ENCODE measurements around the gene TGFB1.

Gene TGFB1

DNA sequence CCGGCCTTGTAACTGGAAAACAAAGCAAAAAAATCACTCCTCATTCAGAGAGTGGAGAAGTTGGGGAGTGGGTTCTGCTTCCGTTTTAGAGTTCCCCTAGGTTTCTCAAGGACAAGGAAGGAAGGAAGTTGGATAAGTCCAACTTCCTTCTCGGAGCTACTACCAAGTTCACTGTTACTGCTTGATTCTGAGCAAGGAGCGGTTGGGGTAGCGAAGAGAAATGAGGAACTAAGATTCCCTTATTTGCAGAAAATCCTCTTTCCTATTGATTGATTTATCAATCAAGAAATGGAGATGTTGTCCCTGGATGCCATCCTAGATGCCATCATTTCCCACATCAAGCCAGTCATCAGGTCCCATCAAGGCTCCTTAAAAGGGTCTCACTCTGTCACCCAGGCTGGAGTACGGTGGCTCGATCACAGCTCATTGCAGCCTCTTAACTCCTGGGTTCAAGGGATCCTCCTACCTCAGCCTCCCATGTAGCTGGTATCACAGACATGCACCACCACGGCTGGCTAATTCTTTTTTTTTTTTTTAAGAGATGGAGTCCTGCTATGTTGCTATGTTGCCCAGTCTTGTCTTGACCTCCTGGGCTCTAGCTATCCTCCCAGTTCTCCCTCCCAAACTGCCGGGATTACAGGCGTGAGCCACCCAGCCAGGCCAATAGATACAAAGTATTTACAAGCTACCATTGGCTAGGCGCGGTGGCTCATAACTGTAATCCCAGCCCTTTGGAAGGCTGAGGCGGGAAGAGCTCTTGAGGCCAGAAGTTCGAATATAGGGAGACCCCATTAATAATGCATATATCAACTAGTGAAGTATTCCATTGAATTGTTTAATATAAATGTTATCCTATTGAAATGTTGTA, 11.0 kb upstream of the TGFB1 start:
- Histone ChIP-seq H3K4me3 (ENCODE audit: low read length) (peak overlapping the region; percentile 87), H3F3A (ENCODE audit: control insufficient read depth, insufficient read depth) (0 out of 2 replicates have a peak, but pooled peaks cover 2% of the 10 kb centered on the region), H3K4me2 (ENCODE audit: low read length) (peak overlapping the region; percentile 80), H3K9me3 (ENCODE audit: control insufficient read depth, insufficient read depth, low read length) (no peaks in the 10 kb centered on the region), H3K79me2 (ENCODE audit: control insufficient read depth, low read length) (peaks cover 31% of the 10 kb centered on the region), H3K27ac (ENCODE audit: low read depth, low read length) (peak overlapping the region; percentile 89), H3K36me3 (ENCODE audit: control insufficient read depth, low read length) (no peaks in the 10 kb centered on the region; the same call in none of the 2 replicates), H3K27me3 (ENCODE audit: control insufficient read depth, low read length) (no peaks in the 10 kb centered on the region), H4K20me1 (ENCODE audit: control insufficient read depth, insufficient read depth, low read depth, low read length) (no peaks in the 10 kb centered on the region), H3K9me2 (replicated peaks; ENCODE audit: control insufficient read depth, low read length) (no peaks in the 10 kb centered on the region), H3K4me1 (ENCODE audit: control insufficient read depth, low read length) (peaks cover 25% of the 10 kb centered on the region)
- TF ChIP-seq, protein P1, sequence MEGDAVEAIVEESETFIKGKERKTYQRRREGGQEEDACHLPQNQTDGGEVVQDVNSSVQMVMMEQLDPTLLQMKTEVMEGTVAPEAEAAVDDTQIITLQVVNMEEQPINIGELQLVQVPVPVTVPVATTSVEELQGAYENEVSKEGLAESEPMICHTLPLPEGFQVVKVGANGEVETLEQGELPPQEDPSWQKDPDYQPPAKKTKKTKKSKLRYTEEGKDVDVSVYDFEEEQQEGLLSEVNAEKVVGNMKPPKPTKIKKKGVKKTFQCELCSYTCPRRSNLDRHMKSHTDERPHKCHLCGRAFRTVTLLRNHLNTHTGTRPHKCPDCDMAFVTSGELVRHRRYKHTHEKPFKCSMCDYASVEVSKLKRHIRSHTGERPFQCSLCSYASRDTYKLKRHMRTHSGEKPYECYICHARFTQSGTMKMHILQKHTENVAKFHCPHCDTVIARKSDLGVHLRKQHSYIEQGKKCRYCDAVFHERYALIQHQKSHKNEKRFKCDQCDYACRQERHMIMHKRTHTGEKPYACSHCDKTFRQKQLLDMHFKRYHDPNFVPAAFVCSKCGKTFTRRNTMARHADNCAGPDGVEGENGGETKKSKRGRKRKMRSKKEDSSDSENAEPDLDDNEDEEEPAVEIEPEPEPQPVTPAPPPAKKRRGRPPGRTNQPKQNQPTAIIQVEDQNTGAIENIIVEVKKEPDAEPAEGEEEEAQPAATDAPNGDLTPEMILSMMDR (IDR thresholded peaks at IDR 0.05; ENCODE audit: low read depth, low read length, poor library complexity, severe bottlenecking), result no peak
- TF ChIP-seq EZH2phosphoT487 (IDR thresholded peaks at IDR 0.05; ENCODE audit: borderline replicate concordance, low read length), result no peak

DNA sequence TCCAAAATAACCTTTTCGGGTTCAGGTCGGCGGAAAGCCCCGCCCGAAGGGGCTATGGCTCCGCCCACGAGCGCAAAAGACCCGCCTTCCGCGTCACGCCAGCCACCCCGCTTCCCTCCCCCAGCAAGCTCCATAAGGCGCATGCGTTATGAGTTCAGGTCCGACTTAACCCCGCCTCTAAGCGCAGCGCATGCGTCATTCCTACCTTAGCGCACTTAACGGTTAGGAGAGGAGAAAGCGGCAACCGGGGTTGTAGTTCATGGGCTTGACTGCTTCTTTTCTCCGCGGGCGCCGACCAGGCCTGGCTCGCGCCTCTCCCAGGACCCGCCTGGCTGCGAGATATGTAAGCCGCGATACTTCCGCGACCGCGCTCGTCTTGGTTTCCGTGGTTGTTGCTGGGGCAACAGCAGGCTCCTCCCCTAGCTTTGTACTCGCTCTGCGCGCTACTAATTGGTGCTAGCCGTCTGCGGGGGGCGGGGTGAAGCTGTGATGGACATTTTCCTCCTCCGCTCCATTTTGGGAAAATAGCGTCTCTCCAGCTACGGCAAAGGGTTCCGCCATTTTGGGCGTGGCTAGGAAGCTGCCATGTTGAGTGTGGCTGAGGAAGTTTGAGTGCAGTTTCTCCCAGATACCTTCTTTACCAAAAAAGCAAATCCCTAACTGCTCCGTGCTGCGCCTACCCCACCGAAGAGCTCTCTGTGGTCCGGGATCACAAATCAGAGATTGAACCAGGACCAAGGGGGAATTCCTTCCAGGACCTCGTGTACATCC, 10.2 kb upstream of the TGFB1 start, which contains the start of gene B9D2:
TSS of gene B9D2 (minus strand) at position 397 of the 771 bp plus-strand sequence. CDS start 630 bp downstream, outside the sequence.
- Histone ChIP-seq H3K4me1 (ENCODE audit: control insufficient read depth, low read length) (peaks cover 25% of the 10 kb centered on the region), H3K9me2 (replicated peaks; ENCODE audit: control insufficient read depth, low read length) (no peaks in the 10 kb centered on the region), H3K79me2 (ENCODE audit: control insufficient read depth, low read length) (peaks cover 31% of the 10 kb centered on the region), H3K4me2 (ENCODE audit: low read length) (peak within 1 kb of the TSS; percentile 80), H3F3A (ENCODE audit: control insufficient read depth, insufficient read depth) (0 out of 2 replicates have a peak, but pooled peaks cover 2% of the 10 kb centered on the region), H3K4me3 (ENCODE audit: low read length) (peak within 1 kb of the TSS; percentile 87), H3K27me3 (ENCODE audit: control insufficient read depth, low read length) (no peaks in the 10 kb centered on the region), H4K20me1 (ENCODE audit: control insufficient read depth, insufficient read depth, low read depth, low read length) (no peaks in the 10 kb centered on the region), H3K27ac (ENCODE audit: low read depth, low read length) (peak within 1 kb of the TSS; percentile 89), H3K9me3 (ENCODE audit: control insufficient read depth, insufficient read depth, low read length) (no peaks in the 10 kb centered on the region), H3K36me3 (ENCODE audit: control insufficient read depth, low read length) (no peaks in the 10 kb centered on the region; the same call in none of the 2 replicates)
- TF ChIP-seq EZH2phosphoT487 (IDR thresholded peaks at IDR 0.05; ENCODE audit: borderline replicate concordance, low read length), result no peak
- TF ChIP-seq, protein P1 (IDR thresholded peaks at IDR 0.05; ENCODE audit: low read depth, low read length, poor library complexity, severe bottlenecking), result no peak

DNA sequence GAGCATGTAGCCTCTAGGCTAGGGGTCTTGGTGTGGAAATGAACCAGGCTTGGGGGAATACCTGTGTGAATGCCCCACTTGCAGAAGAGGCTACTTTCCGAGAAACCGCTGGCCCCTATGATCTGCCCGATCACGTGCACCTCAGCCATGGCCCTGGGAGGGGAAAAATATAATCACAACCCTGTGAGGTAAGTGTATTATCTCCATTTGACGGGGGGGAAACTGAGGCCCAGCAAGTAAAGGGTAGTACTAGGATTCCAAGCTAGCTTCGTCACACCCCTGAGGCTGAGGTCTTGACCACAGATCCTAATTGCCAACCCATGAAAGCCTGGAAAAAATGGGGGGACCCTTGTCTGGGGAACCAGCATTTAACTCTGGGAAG, 9.6 kb upstream of the TGFB1 start:
- Histone ChIP-seq H4K20me1 (ENCODE audit: control insufficient read depth, insufficient read depth, low read depth, low read length) (no peaks in the 10 kb centered on the region), H3K9me3 (ENCODE audit: control insufficient read depth, insufficient read depth, low read length) (no peaks in the 10 kb centered on the region), H3K4me3 (ENCODE audit: low read length) (peak overlapping the region; percentile 87), H3K4me1 (ENCODE audit: control insufficient read depth, low read length) (peaks cover 25% of the 10 kb centered on the region), H3K79me2 (ENCODE audit: control insufficient read depth, low read length) (peaks cover 31% of the 10 kb centered on the region), H3K27me3 (ENCODE audit: control insufficient read depth, low read length) (no peaks in the 10 kb centered on the region), H3K4me2 (ENCODE audit: low read length) (peak overlapping the region; percentile 80), H3K36me3 (ENCODE audit: control insufficient read depth, low read length) (no peaks in the 10 kb centered on the region; the same call in none of the 2 replicates), H3F3A (ENCODE audit: control insufficient read depth, insufficient read depth) (0 out of 2 replicates have a peak, but pooled peaks cover 2% of the 10 kb centered on the region), H3K27ac (ENCODE audit: low read depth, low read length) (peak overlapping the region; percentile 89), H3K9me2 (replicated peaks; ENCODE audit: control insufficient read depth, low read length) (no peaks in the 10 kb centered on the region)
- no peak for TF ChIP-seq EZH2phosphoT487 (IDR thresholded peaks at IDR 0.05; ENCODE audit: borderline replicate concordance, low read length)
- TF ChIP-seq, protein P1 (IDR thresholded peaks at IDR 0.05; ENCODE audit: low read depth, low read length, poor library complexity, severe bottlenecking), result no peak

All from DOHH2 (cell line).